Neural crest cell (in vitro differentiated cells): ENCODE data around the gene PTPN14. TPM values are rescaled to one million over a fixed set of nuclear protein-coding genes. Genes with fewer than 3 reads are reported as not detected.

ENCODE experiments used
- DNase-seq: peaks from one replicate; pipeline ENCODE4 v3.0.0; 2021; ENCODE audit warnings: low read depth, mixed read lengths, low spot score
- H3K27ac Mint-ChIP-seq: one replicate; pipeline ENCODE4 v1.8.0; 2021; ENCODE audit warnings: mild to moderate bottlenecking, mixed read lengths; ENCODE audit not compliant: unreplicated experiment
- H3K27me3 Mint-ChIP-seq: 2 replicates; pipeline ENCODE4 v1.8.0; 2021; ENCODE audit warnings: low read depth, mild to moderate bottlenecking, mixed read lengths
- H3K36me3 Mint-ChIP-seq: 2 replicates; pipeline ENCODE4 v1.8.0; 2021; ENCODE audit warnings: low read depth, mild to moderate bottlenecking, mixed read lengths
- H3K4me1 Mint-ChIP-seq: 2 replicates; pipeline ENCODE4 v1.8.0; 2021; ENCODE audit warnings: mixed read lengths
- H3K4me3 Mint-ChIP-seq: one replicate; pipeline ENCODE4 v1.8.0; 2021; ENCODE audit warnings: mild to moderate bottlenecking, mixed read lengths
- H3K9me3 Mint-ChIP-seq: 2 replicates; pipeline ENCODE4 v1.8.0; 2021; ENCODE audit warnings: mixed read lengths
- total RNA-seq: library from RNA; stranded (reverse); gene quantifications from 2 replicates; pipeline ENCODE4 v1.2.1, GENCODE V29; 2021
- TF ChIP-seq, protein P1 (sequence below): fragments of 200-600 bp; sonication (generic); conservative IDR thresholded peaks from 2 replicates; pipeline ENCODE4 v1.5.0; 2021; ENCODE audit warnings: antibody characterized with exemption, mild to moderate bottlenecking

The PTPN14 gene
- total RNA-seq, 1 donor from 2014 or later: 21.4 TPM

DNA sequence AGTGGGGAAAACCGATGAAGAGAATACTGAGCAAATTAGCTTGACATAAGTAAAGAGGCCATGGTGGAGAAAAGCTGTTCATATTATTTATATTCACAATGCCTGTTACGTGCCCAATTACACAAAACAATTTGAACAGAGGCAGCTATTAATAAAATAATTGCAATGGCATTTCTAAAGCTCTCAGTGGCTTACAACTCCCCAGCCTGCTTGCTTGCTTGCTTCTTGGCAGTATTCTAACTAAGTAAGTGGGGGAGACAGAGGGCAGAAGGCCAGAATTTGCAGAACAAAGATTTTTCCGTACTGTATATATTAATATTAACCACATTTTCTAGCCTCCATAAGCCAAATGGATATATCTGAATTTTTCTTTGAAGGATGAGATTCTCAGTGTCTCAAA is 12.9 kb downstream of the PTPN14 start:
- Mint-ChIP-seq H3K27me3 (no peaks in the 10 kb centered on the region), H3K4me3 (no peak overlapping the region), H3K27ac (no peak overlapping the region), H3K9me3 (no peaks in the 10 kb centered on the region), H3K36me3 (peaks cover 3% of the 10 kb centered on the region), H3K4me1 (peaks cover 9% of the 10 kb centered on the region)
- DNase-seq: no peak
- TF ChIP-seq, protein P1, sequence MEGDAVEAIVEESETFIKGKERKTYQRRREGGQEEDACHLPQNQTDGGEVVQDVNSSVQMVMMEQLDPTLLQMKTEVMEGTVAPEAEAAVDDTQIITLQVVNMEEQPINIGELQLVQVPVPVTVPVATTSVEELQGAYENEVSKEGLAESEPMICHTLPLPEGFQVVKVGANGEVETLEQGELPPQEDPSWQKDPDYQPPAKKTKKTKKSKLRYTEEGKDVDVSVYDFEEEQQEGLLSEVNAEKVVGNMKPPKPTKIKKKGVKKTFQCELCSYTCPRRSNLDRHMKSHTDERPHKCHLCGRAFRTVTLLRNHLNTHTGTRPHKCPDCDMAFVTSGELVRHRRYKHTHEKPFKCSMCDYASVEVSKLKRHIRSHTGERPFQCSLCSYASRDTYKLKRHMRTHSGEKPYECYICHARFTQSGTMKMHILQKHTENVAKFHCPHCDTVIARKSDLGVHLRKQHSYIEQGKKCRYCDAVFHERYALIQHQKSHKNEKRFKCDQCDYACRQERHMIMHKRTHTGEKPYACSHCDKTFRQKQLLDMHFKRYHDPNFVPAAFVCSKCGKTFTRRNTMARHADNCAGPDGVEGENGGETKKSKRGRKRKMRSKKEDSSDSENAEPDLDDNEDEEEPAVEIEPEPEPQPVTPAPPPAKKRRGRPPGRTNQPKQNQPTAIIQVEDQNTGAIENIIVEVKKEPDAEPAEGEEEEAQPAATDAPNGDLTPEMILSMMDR: no peak

DNA sequence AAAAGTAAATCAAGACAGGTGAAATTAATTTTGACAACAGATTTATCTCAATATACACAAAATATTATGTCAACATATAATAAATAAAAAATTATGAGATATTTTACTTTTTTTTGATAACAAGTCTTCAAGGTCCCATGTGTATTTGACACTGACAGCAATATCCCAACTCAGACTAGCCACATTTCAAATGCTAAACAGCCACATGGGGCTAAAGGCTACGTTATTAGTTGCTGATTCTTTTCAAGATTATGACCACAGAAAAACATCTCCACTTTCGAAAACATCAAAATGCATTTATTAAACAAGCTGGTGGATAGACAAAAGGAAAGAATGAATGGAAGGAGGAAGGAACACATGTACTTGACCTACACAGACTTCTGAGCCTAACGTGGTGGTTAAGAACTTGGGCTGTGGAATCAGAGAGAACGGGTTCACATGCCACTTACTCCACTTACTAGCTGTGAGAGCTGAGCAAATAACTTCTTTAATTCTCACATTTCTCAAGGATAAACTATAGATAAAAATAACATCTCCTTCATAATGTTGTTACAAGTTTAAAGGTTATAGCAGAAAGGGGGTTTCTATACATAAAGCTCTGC is 13.4 kb downstream of the PTPN14 start:
- H3K27ac Mint-ChIP-seq: no peak overlapping the region
- DNase-seq: no peak
- H3K4me1 Mint-ChIP-seq: peaks cover 9% of the 10 kb centered on the region
- TF ChIP-seq, protein P1: no peak
- no peak overlapping the region for H3K4me3 Mint-ChIP-seq
- peaks cover 3% of the 10 kb centered on the region for H3K36me3 Mint-ChIP-seq
- H3K9me3 Mint-ChIP-seq: no peaks in the 10 kb centered on the region
- no peaks in the 10 kb centered on the region for H3K27me3 Mint-ChIP-seq

DNA sequence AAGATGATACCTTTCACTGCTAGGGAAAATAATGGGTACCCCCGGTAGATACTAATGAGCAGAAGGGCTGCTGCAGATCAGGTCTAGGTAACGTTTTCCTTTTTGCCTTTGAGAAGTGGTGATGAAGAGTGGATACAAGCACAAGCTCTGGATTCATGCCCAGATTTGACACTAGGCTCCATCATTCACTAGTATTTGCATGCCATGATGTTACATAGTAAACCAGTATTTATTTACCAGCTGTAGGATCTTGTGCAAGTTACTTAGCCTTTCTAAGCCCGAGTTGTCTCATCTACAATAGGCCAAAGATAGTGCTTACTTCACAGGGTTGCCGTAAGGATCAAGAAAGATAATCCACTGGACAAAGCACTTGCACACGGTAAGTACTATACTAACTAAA is 14.2 kb downstream of the PTPN14 start:
- Mint-ChIP-seq H3K27me3 (no peaks in the 10 kb centered on the region), H3K4me1 (peaks cover 9% of the 10 kb centered on the region), H3K9me3 (no peaks in the 10 kb centered on the region), H3K36me3 (peaks cover 8% of the 10 kb centered on the region), H3K27ac (no peak overlapping the region), H3K4me3 (no peak overlapping the region)
- DNase-seq: no peak
- TF ChIP-seq, protein P1: no peak

DNA sequence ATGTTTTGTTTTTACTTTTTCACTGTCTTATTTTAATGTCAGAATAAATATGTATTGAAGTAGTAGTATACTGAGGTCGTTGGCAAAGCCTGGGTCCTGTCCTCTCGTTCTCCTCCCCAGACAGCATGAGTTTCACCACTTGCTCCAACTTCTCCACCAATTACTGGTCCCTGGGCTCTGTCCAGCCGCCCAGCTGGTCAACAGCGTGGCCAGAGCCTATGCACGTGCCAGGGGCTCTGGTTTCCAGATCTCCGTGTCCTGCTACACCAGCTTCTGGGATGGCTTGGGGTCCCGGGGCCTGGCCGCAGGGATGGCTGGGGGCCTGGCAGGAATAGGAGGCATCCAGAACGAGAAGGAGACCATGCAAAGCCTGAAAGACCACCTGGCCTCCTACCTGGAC is 19.3 kb downstream of the PTPN14 start:
- no peak for DNase-seq
- Mint-ChIP-seq H3K9me3 (no peaks in the 10 kb centered on the region), H3K4me1 (no peaks in the 10 kb centered on the region), H3K36me3 (peaks cover 8% of the 10 kb centered on the region), H3K4me3 (no peak overlapping the region), H3K27me3 (no peaks in the 10 kb centered on the region), H3K27ac (no peak overlapping the region)
- TF ChIP-seq, protein P1: no peak

DNA sequence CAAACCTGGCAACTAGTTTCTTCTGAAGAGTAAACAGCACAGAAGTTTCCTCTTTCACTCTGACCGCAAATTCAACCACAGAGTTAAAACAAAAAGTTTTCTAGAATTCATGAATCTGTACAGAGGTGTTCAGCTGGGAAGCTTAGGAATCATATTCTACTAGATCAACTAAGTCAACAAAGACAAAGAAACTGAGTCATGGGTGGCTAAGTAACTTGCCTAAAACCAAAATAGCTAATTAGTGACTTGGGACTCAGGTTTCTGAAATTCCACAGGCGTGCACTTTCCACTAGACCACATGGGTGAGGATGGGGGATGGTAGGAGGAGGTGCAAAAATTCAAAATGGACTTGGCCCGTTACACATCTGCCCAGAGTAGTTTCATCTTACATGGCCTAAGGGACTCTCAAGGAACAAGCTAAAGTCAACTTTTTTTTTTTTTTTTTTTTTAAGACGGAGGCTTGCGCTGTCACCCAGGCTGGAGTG is 25.8 kb downstream of the PTPN14 start:
- H3K27ac Mint-ChIP-seq: no peak overlapping the region
- no peak for DNase-seq
- TF ChIP-seq, protein P1: no peak
- no peaks in the 10 kb centered on the region for H3K36me3 Mint-ChIP-seq
- no peak overlapping the region for H3K4me3 Mint-ChIP-seq
- no peaks in the 10 kb centered on the region for H3K27me3 Mint-ChIP-seq
- H3K4me1 Mint-ChIP-seq: peaks cover 13% of the 10 kb centered on the region
- H3K9me3 Mint-ChIP-seq: peaks cover 2% of the 10 kb centered on the region
